SJCRH30 (cell line): ENCODE data around the gene FLNB. TPM values are rescaled to one million over a fixed set of nuclear protein-coding genes. Genes with fewer than 3 reads are reported as not detected.
"Not testable (repeated sequence)": the region's sequence is repeated elsewhere in the genome, so short reads cannot be mapped to it uniquely, and the experiment has no call there.

ENCODE experiments used
- DNase-seq, 2 experiments: peaks; one replicate each; pipeline ENCODE4 v3.0.0-alpha.2; 2015 to 2020
- H3K27ac ChIP-seq: fragments of 250-450 bp; sonication (Bioruptor Pico); 2 replicates; pipeline ENCODE4 v1.5.1; 2020; ENCODE audit warnings: mild to moderate bottlenecking, moderate library complexity
- H3K27me3 ChIP-seq: fragments of 250-450 bp; sonication (Bioruptor Pico); 2 replicates; pipeline ENCODE4 v1.5.1; 2020; ENCODE audit warnings: mild to moderate bottlenecking, moderate library complexity
- H3K36me3 ChIP-seq: fragments of 250-450 bp; sonication (Bioruptor Pico); 2 replicates; pipeline ENCODE4 v1.5.1; 2020; ENCODE audit warnings: mild to moderate bottlenecking, moderate library complexity
- H3K4me1 ChIP-seq: fragments of 250-450 bp; sonication (Bioruptor Pico); 2 replicates; pipeline ENCODE4 v1.5.1; 2020; ENCODE audit warnings: mild to moderate bottlenecking, moderate library complexity
- H3K4me3 ChIP-seq: fragments of 250-450 bp; sonication (Bioruptor Pico); 2 replicates; pipeline ENCODE4 v1.5.1; 2020; ENCODE audit warnings: mild to moderate bottlenecking, moderate library complexity
- H3K9me3 ChIP-seq: fragments of 250-450 bp; sonication (Bioruptor Pico); replicated peaks from 2 replicates; pipeline ENCODE4 v1.5.1; 2020; ENCODE audit warnings: mild to moderate bottlenecking, moderate library complexity
- total RNA-seq: library from RNA; depleted of rRNA; stranded (reverse); fragments of >200 nt; shearing (Covaris generic); gene quantifications from 2 replicates; pipeline ENCODE4 v1.2.3, GENCODE V29; 2014

FLNB gene
- total RNA-seq, 1 experiment from 2014 or later = 22.5 TPM

DNA sequence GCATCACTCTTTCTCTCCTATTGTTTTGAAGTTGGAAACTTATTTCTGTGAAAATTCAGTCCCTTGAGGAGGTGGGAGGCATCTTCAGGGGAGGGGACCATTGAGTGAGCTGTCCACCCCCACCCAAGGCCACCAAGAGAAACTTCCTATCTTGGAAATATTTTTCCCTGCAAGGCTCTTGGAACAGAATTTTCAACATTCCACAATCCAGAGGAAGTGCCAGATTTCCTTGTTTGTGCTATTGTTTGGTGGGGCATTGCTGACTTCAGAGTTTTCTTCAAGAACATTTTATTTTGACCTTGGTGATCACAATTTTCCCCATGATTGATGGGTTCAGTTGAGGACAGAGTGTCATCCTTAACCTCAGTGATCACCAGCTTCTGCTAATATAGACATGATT is 190.6 kb downstream of the FLNB start:
- H3K36me3 ChIP-seq = no peaks in the 10 kb centered on the region
- no peak overlapping the region for H3K27ac ChIP-seq
- no peak for DNase-seq
- no peaks in the 10 kb centered on the region for H3K27me3 ChIP-seq
- no peaks in the 10 kb centered on the region for H3K4me1 ChIP-seq
- H3K9me3 ChIP-seq = no peaks in the 10 kb centered on the region
- no peak overlapping the region for H3K4me3 ChIP-seq

- Histone ChIP-seq H3K9me3 (no peaks in the 10 kb centered on the region), H3K36me3 (no peaks in the 10 kb centered on the region), H3K4me1 (no peaks in the 10 kb centered on the region), H3K27me3 (no peaks in the 10 kb centered on the region), H3K4me3 (no peak overlapping the region), H3K27ac (no peak overlapping the region)
- no peak for DNase-seq
These were observed 192.0 kb downstream of the FLNB start for GRCh38 chr3:58200121-58200709.

DNA sequence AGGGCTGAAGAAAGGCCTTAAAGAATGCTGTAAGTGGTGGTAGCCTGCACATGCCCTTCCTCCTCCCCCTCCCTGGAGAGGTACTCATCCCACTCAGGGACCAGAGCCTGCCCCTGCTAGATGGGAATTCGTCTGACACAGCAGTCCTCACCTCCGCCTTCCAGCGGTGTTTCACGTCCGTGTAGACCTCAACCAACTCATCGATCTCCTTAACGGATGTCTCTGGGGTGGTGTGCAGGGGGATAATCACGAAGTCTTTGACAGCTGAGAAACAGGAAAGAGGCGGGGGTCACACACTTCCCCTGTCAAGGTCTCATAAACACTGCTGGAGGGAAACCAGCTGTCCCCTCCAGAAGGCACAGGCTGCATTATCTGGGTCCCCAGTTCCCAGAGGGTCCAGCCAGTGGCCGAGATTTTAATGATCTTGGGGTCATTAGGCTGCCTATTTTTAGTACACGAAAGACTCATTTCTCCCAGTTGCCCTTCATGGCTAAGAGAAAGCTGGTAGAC is 192.7 kb downstream of the FLNB start:
- H3K27ac ChIP-seq = no peak overlapping the region
- no peak overlapping the region for H3K4me3 ChIP-seq
- no peaks in the 10 kb centered on the region for H3K27me3 ChIP-seq
- no peak for DNase-seq
- H3K4me1 ChIP-seq = no peaks in the 10 kb centered on the region
- H3K9me3 ChIP-seq = no peaks in the 10 kb centered on the region
- H3K36me3 ChIP-seq = no peaks in the 10 kb centered on the region

DNA sequence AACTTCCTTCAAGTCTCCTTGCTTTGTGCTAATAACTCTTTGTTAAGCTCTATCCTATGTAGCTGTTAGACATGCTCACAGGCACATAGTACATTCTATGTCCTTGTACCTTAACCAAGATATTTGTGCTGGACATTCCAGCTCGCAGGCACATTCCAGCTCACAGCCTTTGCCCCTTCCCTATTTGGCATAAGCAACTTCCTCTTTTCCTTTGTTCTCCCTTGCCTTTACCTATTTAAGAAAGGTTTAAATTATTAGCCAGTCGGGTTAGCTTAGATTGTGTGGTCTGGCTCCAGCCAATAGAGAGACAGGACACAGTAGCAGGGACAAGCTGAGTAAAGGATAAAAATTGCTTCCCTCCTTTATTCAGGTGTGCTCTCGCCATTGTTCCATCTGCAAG is 193.2 kb downstream of the FLNB start:
- DNase-seq, H3K27me3 ChIP-seq, H3K27ac ChIP-seq, H3K4me3 ChIP-seq, H3K36me3 ChIP-seq, H3K9me3 ChIP-seq, H3K4me1 ChIP-seq: not testable (repeated sequence)

DNA sequence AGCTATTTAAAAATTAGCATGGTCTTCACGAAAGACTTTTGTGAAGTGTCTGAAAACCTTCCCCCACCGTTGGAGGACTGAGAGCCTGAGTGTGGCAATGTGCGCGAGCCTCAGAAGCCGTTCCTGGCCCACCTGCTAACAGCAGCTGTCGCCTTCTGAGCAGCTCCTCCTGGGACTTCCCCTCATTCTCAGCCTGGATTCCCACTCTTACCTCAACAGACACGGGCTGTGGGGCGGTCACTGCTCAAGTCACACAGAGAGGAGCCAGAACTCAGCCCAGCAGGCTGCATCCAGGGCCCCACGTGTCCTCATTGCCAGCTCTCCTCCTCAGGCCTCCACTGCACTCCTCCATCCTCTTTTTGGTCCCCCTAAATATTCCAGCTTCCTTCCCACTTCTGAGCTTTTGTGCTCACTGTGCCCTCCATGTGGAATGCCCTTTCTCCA is 194.7 kb downstream of the FLNB start:
- no peaks in the 10 kb centered on the region for H3K36me3 ChIP-seq
- no peak overlapping the region for H3K4me3 ChIP-seq
- peak; percentile 47 to 69 for DNase-seq
- no peak overlapping the region for H3K27ac ChIP-seq
- H3K9me3 ChIP-seq = no peaks in the 10 kb centered on the region
- H3K4me1 ChIP-seq = no peaks in the 10 kb centered on the region
- H3K27me3 ChIP-seq = no peaks in the 10 kb centered on the region

- H3K27me3 ChIP-seq = no peaks in the 10 kb centered on the region
- no peak for DNase-seq
- H3K4me3 ChIP-seq = no peak overlapping the region
- H3K9me3 ChIP-seq = no peaks in the 10 kb centered on the region
- no peaks in the 10 kb centered on the region for H3K4me1 ChIP-seq
- no peaks in the 10 kb centered on the region for H3K36me3 ChIP-seq
- H3K27ac ChIP-seq = no peak overlapping the region
These were observed 195.3 kb downstream of the FLNB start for GRCh38 chr3:58203541-58203940.

DNA sequence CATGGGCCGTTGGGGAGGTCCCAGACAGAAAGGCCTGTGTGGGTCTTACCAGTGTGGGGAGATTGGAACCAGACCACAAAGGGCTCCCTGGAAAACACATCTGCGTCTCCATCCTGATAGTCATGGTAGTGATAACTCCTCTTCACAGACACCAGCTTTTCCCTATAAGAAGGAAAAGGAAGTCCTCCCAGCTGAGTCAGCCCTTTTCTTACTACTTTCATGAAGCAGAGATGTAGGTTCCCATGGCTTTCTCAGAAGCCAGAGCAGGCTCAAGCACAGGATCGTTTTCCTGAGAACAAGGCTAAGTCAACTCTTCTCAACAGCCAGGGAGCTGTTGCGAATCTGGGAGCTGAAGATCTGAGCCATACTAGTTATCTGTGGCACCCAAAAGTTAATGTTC is 196.5 kb downstream of the FLNB start:
- H3K27me3 ChIP-seq = no peaks in the 10 kb centered on the region
- H3K27ac ChIP-seq = no peak overlapping the region
- no peaks in the 10 kb centered on the region for H3K4me1 ChIP-seq
- H3K9me3 ChIP-seq = no peaks in the 10 kb centered on the region
- no peaks in the 10 kb centered on the region for H3K36me3 ChIP-seq
- no peak for DNase-seq
- no peak overlapping the region for H3K4me3 ChIP-seq

GRCh38 chr3:58205981-58206380 is 197.8 kb downstream of the FLNB start:
- Histone ChIP-seq H3K4me3 (no peak overlapping the region), H3K36me3 (no peaks in the 10 kb centered on the region)
- DNase-seq = no peak

GRCh38 chr3:58206406-58207011 is 198.3 kb downstream of the FLNB start:
- Histone ChIP-seq H3K4me1 (no peaks in the 10 kb centered on the region), H3K27me3 (no peaks in the 10 kb centered on the region), H3K36me3 (no peaks in the 10 kb centered on the region), H3K9me3 (no peaks in the 10 kb centered on the region), H3K4me3 (no peak overlapping the region), H3K27ac (no peak overlapping the region)
- DNase-seq = no peak

More at GRCh38 chr3:58205981-58206380, 197.8 kb downstream of the FLNB start:
- Histone ChIP-seq H3K27me3 (no peaks in the 10 kb centered on the region), H3K9me3 (no peaks in the 10 kb centered on the region), H3K4me1 (no peaks in the 10 kb centered on the region), H3K27ac (no peak overlapping the region)

DNA sequence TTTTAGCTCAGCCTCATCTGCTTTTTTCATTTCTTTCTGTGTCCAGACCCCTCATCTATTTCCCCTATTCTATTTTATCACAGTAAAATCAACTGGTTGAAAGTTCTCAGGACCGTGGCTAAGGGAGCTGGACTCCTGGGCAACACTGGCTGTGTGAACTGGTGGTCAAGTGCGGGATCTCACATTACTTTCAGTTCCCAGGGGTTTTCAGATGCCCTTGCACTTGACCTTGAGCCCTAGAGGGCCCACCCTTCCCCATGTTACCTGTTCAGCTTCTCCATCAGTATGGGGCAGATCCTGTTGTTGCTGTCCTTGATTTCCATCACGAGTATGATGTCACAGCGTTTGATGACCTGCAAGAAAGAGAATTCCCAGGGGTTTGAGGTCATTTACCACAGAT is 199.7 kb downstream of the FLNB start:
- Histone ChIP-seq H3K9me3 (no peaks in the 10 kb centered on the region), H3K4me1 (no peaks in the 10 kb centered on the region), H3K36me3 (no peaks in the 10 kb centered on the region), H3K27me3 (no peaks in the 10 kb centered on the region), H3K4me3 (no peak overlapping the region), H3K27ac (no peak overlapping the region)
- no peak for DNase-seq

DNA sequence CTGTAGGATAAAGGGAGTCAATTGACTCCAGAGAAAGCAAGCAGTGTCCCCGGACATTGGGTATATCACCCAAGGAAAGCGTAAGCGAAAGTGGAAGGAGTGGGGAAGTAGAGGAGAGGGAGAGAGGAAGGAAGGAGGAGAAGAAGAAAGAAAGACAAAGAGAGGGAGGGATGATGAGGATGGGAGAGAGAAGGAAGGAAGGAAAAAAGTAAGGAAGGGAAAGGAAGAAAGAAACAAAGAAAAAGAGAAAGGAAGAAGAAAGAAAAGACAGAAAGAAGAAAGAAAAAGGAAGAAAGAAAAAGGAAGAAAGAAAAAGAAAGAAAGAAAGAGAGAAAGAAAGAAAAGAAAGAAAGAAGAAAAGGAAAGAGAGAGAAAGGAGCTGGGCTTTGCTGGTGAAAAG is 201.7 kb downstream of the FLNB start:
- peaks cover 6% of the 10 kb centered on the region for H3K4me1 ChIP-seq
- H3K27ac ChIP-seq = no peak overlapping the region
- no peaks in the 10 kb centered on the region for H3K36me3 ChIP-seq
- no peak overlapping the region for H3K4me3 ChIP-seq
- H3K9me3 ChIP-seq = no peaks in the 10 kb centered on the region
- H3K27me3 ChIP-seq = no peaks in the 10 kb centered on the region
- DNase-seq = no peak

GRCh38 chr3:58210761-58211460 is 202.7 kb downstream of the FLNB start, which contains the start of gene DNASE1L3:
Gene DNASE1L3, minus strand, starts transcription at chr3:58210972. Its CDS starts 66 bp downstream, at chr3:58210906.
- no peaks in the 10 kb centered on the region for H3K27me3 ChIP-seq
- DNase-seq = no peak
- peaks cover 10% of the 10 kb centered on the region for H3K4me1 ChIP-seq
- no peak within 1 kb of the TSS for H3K4me3 ChIP-seq
- no peak within 1 kb of the TSS for H3K27ac ChIP-seq
- no peaks in the 10 kb centered on the region for H3K36me3 ChIP-seq
- no peaks in the 10 kb centered on the region for H3K9me3 ChIP-seq

DNA sequence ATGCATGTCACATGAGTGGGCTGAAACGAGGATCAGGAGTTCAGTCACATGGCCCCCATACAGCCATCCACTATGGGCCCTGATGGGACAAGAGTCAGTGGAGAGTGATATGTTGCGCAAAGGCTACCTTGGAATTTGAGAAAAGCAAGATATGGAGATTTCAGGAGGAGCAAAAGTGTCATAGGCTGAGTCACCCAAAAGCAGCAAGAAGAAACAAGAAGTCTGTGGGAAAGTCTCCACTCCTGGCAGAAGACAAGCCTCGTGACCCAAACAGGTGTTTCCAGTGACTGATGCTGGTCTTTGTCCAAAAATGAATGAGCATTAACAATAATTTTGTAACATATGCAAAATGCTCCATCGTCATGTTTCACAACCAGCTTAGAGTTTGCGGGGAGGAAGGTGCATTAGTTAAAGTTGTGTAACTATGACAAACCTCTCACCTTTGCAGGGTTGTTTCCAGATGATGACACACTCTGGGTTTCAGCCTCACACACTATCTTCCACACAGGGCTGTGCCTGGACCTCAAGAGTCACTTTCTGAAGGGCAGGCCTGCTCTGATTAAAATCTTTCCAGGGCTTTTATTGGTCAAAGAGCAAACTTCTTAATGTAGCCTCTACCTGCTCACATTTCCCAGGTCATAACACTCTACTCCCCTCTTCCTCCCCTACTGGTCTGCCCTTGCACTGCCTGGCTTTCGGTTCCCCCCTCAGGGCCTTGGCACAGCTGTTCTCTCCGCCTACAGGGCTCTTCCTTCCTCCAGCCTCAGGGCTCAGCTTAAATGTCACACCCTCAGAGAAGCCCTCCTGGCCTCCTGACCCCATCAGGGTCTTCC is 206.5 kb downstream of the FLNB start:
- H3K27ac ChIP-seq = no peak overlapping the region
- H3K4me1 ChIP-seq = peaks cover 13% of the 10 kb centered on the region
- H3K36me3 ChIP-seq = no peaks in the 10 kb centered on the region
- H3K4me3 ChIP-seq = no peak overlapping the region
- DNase-seq = peak; percentile 21 to 55
- no peaks in the 10 kb centered on the region for H3K9me3 ChIP-seq
- H3K27me3 ChIP-seq = no peaks in the 10 kb centered on the region

DNA sequence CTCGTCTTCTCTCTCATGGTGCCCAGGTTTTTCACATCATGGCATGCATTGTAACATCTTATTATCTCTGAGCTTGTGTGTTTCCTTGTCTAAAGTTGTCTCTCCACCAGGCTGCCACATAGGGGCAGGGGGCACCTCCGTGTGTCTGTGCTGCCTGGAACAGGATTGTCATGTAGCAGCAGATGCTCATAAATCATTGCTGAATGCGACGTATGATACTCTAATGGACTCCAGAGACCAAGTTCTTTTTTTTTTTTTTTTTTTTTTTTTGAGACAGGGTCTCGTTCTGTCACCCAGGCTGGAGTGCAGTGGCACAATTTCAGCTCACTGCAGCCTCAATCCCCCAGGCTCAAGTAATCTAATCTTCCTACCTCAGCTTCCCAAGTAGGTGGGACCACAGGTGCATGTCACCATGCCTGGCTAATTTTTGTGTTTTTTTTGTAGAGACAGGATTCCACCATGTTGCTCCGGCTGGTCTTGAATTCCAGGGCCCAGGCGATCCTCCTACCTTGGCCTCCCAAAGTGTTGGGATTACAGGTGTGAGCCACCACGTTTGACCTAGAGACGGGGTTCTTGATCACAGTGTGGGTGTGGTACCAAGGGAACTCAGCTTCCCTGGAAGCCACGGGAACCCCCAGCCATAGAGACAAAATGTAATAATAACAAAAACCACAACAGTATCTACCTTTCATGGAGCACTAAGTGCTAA is 207.2 kb downstream of the FLNB start:
- no peaks in the 10 kb centered on the region for H3K9me3 ChIP-seq
- H3K36me3 ChIP-seq = no peaks in the 10 kb centered on the region
- peaks cover 13% of the 10 kb centered on the region for H3K4me1 ChIP-seq
- H3K27ac ChIP-seq = no peak overlapping the region
- H3K4me3 ChIP-seq = no peak overlapping the region
- no peak for DNase-seq
- H3K27me3 ChIP-seq = no peaks in the 10 kb centered on the region
